ENCODE data around the gene CERS2. TPM values are rescaled to one million over a fixed set of nuclear protein-coding genes. Genes with fewer than 3 reads are reported as not detected.

The CERS2 gene
- total and polyA plus RNA-seq, 2 of the 8 experiments (the other 6 are each of a cell fraction or from before 2014, with no cell fraction given): 216 to 237 TPM

GRCh38 chr1:151009674-151010345, 35.2 kb upstream of the CERS2 start:
- Histone ChIP-seq H3K4me3 (ENCODE audit: extremely low read depth in 1 of 4, insufficient read depth in 2 of 4, low read depth in 3 of 4, low read length in 4 of 4) (peak overlapping the region in 1 of 4 experiments; percentile 94; a peak in 2 of 8 replicates), H3K27me3 (replicated peaks in 1 of 4; ENCODE audit: control insufficient read depth in 3 of 4, extremely low read depth in 1 of 4, insufficient read depth in 3 of 4, low read length in 3 of 4) (no peaks in the 10 kb centered on the region), H3K14ac (ENCODE audit: insufficient read length) (no peak overlapping the region), H3K23ac (ENCODE audit: insufficient read length) (no peak overlapping the region), H2AK5ac (ENCODE audit: low read depth, low read length) (no peak overlapping the region), H3K36me3 (ENCODE audit: control insufficient read depth in 2 of 4, insufficient read depth in 4 of 4, low read length in 3 of 4) (no peaks in the 10 kb centered on the region), H2AFZ (ENCODE audit: low read length) (no peak overlapping the region), H2BK20ac (ENCODE audit: low read length) (no peak overlapping the region), H2BK5ac (ENCODE audit: low read depth, low read length) (no peak overlapping the region), H2BK15ac (ENCODE audit: low read length) (no peak overlapping the region), H3K27ac (ENCODE audit: low read depth, low read length) (no peak overlapping the region), H3K79me2 (ENCODE audit: control insufficient read depth in 1 of 2, insufficient read depth in 2 of 2, low read length in 2 of 2) (peaks cover 0 to 5% of the 10 kb centered on the region in 2 experiments; a peak in 2 of 4 replicates), H3K18ac (ENCODE audit: extremely low read depth, low read length) (no peak overlapping the region), H4K20me1 (replicated peaks in 1 of 2; ENCODE audit: control insufficient read depth in 1 of 2, insufficient read depth in 2 of 2, low read length in 2 of 2) (no peaks in the 10 kb centered on the region), H3K23me2 (ENCODE audit: low read depth, low read length) (peaks cover 5% of the 10 kb centered on the region), H4K5ac (ENCODE audit: insufficient read length, low read depth, low read length) (no peak overlapping the region), H3K4me2 (ENCODE audit: insufficient read depth in 1 of 2, low read depth in 2 of 2, low read length in 2 of 2) (peak overlapping the region in 1 of 2 experiments; percentile 66; a peak in 1 of 4 replicates), H3K56ac (replicated peaks; ENCODE audit: insufficient read length, low read depth, low read length) (no peak overlapping the region), H2BK12ac (ENCODE audit: low read depth, low read length) (no peak overlapping the region), H3K4ac (replicated peaks; ENCODE audit: insufficient read length, low read depth, low read length) (no peak overlapping the region), H4K8ac (ENCODE audit: extremely low read depth, insufficient read depth, low read length) (no peak overlapping the region), H3K4me1 (replicated peaks in 1 of 4; ENCODE audit: control insufficient read depth in 3 of 4, insufficient read depth in 4 of 4, low read length in 3 of 4) (peaks cover 9 to 12% (median 9%) of the 10 kb centered on the region in 4 experiments; a peak in 6 of 7 replicates), H3K9me3 (ENCODE audit: insufficient read depth in 2 of 2, low read depth in 1 of 2, low read length in 1 of 2) (no peaks in the 10 kb centered on the region), H3K79me1 (ENCODE audit: low read depth, low read length) (no peaks in the 10 kb centered on the region), H2BK120ac (replicated peaks; ENCODE audit: low read depth, low read length) (no peak overlapping the region), H4K91ac (replicated peaks; ENCODE audit: insufficient read length, low read length) (no peak overlapping the region), H3K9ac (replicated peaks in 1 of 4; ENCODE audit: extremely low read depth in 1 of 4, low read depth in 3 of 4, low read length in 3 of 4) (no peak overlapping the region)
- DNase-seq (ENCODE audit: low read depth in 1 of 2, low spot score in 2 of 2) (no peak), FAIRE-seq (no peak)
- WGBS, 2 experiments (ENCODE audit: extremely low coverage in 1 of 2, insufficient coverage in 1 of 2, insufficient read length in 1 of 2, insufficient replicate concordance in 2 of 2, low coverage in 1 of 2, low lambda C conversion rate in 2 of 2, missing lambda C conversion rate in 1 of 2): 91% methylated on average over 8 of the region's 8 CpGs; no CpG with 5 or more reads in 1 of the 2 experiments
- ChIA-PET POLR2A (ENCODE audit: partially characterized antibody) (interaction anchor here (1.1 kb wide), 1 partner anchor 29 kb away, joined by 3 read pairs; no protein-coding TSS in a partner anchor), CTCF (ENCODE audit: partially characterized antibody) (interaction anchor here (0.6 to 1.0 kb wide), 2 partner anchors 37 to 56 kb away, joined by 3 to 4 read pairs; no protein-coding TSS in a partner anchor)
- TF ChIP-seq JUN (IDR thresholded peaks at IDR 0.05; ENCODE audit: low read depth, low read length) (no peak), BCL11A (IDR thresholded peaks at IDR 0.05; ENCODE audit: low read depth in 2 of 2, low read length in 2 of 2) (no peak), CEBPB (IDR thresholded peaks at IDR 0.05; ENCODE audit: low read depth, low read length) (no peak)

All from H1 (cell line).